Trophoblast cell (in vitro differentiated cells and primary cell): ENCODE measurements around the gene ALB.

ENCODE experiments used
- DNase-seq, 2 donors: peaks; one replicate each; pipeline ENCODE4 v3.0.0-alpha.2; 2016
- H2AFZ ChIP-seq: 2 replicates; pipeline ENCODE4 v1.6.1; 2013; ENCODE audit warnings: low read length, moderate library complexity, mild to moderate bottlenecking; ENCODE audit not compliant: insufficient read depth, poor library complexity
- H2AK5ac ChIP-seq: 2 replicates; pipeline ENCODE4 v1.6.1; 2013; ENCODE audit warnings: mild to moderate bottlenecking, low read length
- H2BK120ac ChIP-seq: 2 replicates; pipeline ENCODE4 v1.6.1; 2013; ENCODE audit warnings: low read length, mild to moderate bottlenecking, moderate library complexity; ENCODE audit not compliant: insufficient read depth, poor library complexity
- H2BK12ac ChIP-seq: 2 replicates; pipeline ENCODE4 v1.6.1; 2013; ENCODE audit warnings: mild to moderate bottlenecking, low read length, moderate library complexity
- H2BK5ac ChIP-seq: 2 replicates; pipeline ENCODE4 v1.6.1; 2013; ENCODE audit warnings: low read length, low read depth, moderate library complexity, mild to moderate bottlenecking; ENCODE audit not compliant: poor library complexity
- H3K14ac ChIP-seq: 2 replicates; pipeline ENCODE4 v1.6.1; 2013; ENCODE audit warnings: mild to moderate bottlenecking, low read length
- H3K18ac ChIP-seq: 2 replicates; pipeline ENCODE4 v1.6.1; 2013; ENCODE audit warnings: mild to moderate bottlenecking, low read length
- H3K23ac ChIP-seq: 2 replicates; pipeline ENCODE4 v1.6.1; 2013; ENCODE audit warnings: low read length
- H3K27ac ChIP-seq: 2 replicates; pipeline ENCODE4 v1.5.1; 2013; ENCODE audit warnings: low read depth, mild to moderate bottlenecking, inconsistent platforms, low read length, moderate library complexity
- H3K27me3 ChIP-seq: 2 replicates; pipeline ENCODE4 v1.6.1; 2013; ENCODE audit warnings: inconsistent platforms, mild to moderate bottlenecking, low read length, moderate library complexity; ENCODE audit not compliant: insufficient read depth
- H3K36me3 ChIP-seq, 2 experiments: 1 replicate in 1 of 2; 2 replicates in 1 of 2; pipeline ENCODE4 v1.6.1; 2013; ENCODE audit warnings: low read length in 2 of 2, mild to moderate bottlenecking in 2 of 2, moderate library complexity in 1 of 2; ENCODE audit not compliant: insufficient read depth in 2 of 2, control insufficient read depth in 1 of 2
- H3K4ac ChIP-seq: 2 replicates; pipeline ENCODE4 v1.6.1; 2013; ENCODE audit warnings: low read depth, mild to moderate bottlenecking, low read length, moderate library complexity
- H3K4me1 ChIP-seq, 2 experiments: 1 replicate in 1 of 2; 2 replicates in 1 of 2; pipeline ENCODE4 v1.6.1; 2013; ENCODE audit warnings: low read length in 2 of 2, mild to moderate bottlenecking in 2 of 2, moderate library complexity in 1 of 2; ENCODE audit not compliant: insufficient read depth in 2 of 2, control insufficient read depth in 1 of 2
- H3K4me2 ChIP-seq: 2 replicates; pipeline ENCODE4 v1.6.1; 2013; ENCODE audit warnings: inconsistent platforms, mild to moderate bottlenecking, low read length, moderate library complexity
- H3K4me3 ChIP-seq: 2 replicates; pipeline ENCODE4 v1.5.1; 2013; ENCODE audit warnings: mild to moderate bottlenecking, low read depth, low read length, inconsistent platforms
- H3K79me1 ChIP-seq: one replicate; pipeline ENCODE4 v1.6.1; 2013; ENCODE audit warnings: low read length
- H3K79me2 ChIP-seq: 2 replicates; pipeline ENCODE4 v1.6.1; 2013; ENCODE audit warnings: low read length, mild to moderate bottlenecking; ENCODE audit not compliant: control insufficient read depth, insufficient read depth, poor library complexity
- H3K9ac ChIP-seq: 2 replicates; pipeline ENCODE4 v1.6.1; 2013; ENCODE audit warnings: mild to moderate bottlenecking, low read length
- H3K9me3 ChIP-seq: 2 replicates; pipeline ENCODE4 v1.6.1; 2013; ENCODE audit warnings: low read depth, mild to moderate bottlenecking, control low read depth, inconsistent platforms, low read length; ENCODE audit not compliant: insufficient read depth
- H4K12ac ChIP-seq: 2 replicates; pipeline ENCODE4 v1.6.1; 2013; ENCODE audit warnings: low read depth, mild to moderate bottlenecking, low read length, moderate library complexity
- H4K8ac ChIP-seq: 2 replicates; pipeline ENCODE4 v1.6.1; 2013; ENCODE audit warnings: low read depth, mild to moderate bottlenecking, low read length, moderate library complexity
- H4K91ac ChIP-seq: one replicate; pipeline ENCODE4 v1.6.1; 2013; ENCODE audit warnings: low read depth, mild to moderate bottlenecking, low read length, moderate library complexity
- WGBS: extraction: QIAGEN DNeasy Blood & Tissue Kit; methylation state at CpG from one replicate; pipeline ENCODE4 v1.1.7; 2013; ENCODE audit warnings: missing lambda C conversion rate; ENCODE audit not compliant: insufficient read length, insufficient coverage; ENCODE audit errors: extremely low coverage; 5-methylcytosine and 5-hydroxymethylcytosine counted together

The ALB gene

GRCh38 chr4:73376251-73376650 is 27.8 kb upstream of the ALB start:
- H3K9me3 ChIP-seq: no peaks in the 10 kb centered on the region
- H2AK5ac ChIP-seq: no peak overlapping the region
- no peak overlapping the region for H3K4me3 ChIP-seq
- no peaks in the 10 kb centered on the region for H3K79me2 ChIP-seq
- H2BK120ac ChIP-seq: no peak overlapping the region
- H2AFZ ChIP-seq: no peak overlapping the region
- no peaks in the 10 kb centered on the region for H3K4me1 ChIP-seq
- no peak overlapping the region for H2BK5ac ChIP-seq
- no peak overlapping the region for H3K27ac ChIP-seq
- no peak overlapping the region for H3K14ac ChIP-seq
- H4K8ac ChIP-seq: no peak overlapping the region
- H4K91ac ChIP-seq: no peak overlapping the region
- no peak overlapping the region for H3K23ac ChIP-seq
- H3K9ac ChIP-seq: no peak overlapping the region
- H3K79me1 ChIP-seq: no peaks in the 10 kb centered on the region
- H3K36me3 ChIP-seq: no peaks in the 10 kb centered on the region
- no peak for DNase-seq
- no peak overlapping the region for H3K4me2 ChIP-seq
- H3K4ac ChIP-seq: no peak overlapping the region
- H2BK12ac ChIP-seq: no peak overlapping the region
- no peak overlapping the region for H4K12ac ChIP-seq
- H3K18ac ChIP-seq: no peak overlapping the region
- H3K27me3 ChIP-seq: no peaks in the 10 kb centered on the region

- no peak overlapping the region for H3K23ac ChIP-seq
- H4K12ac ChIP-seq: no peak overlapping the region
- H3K4me2 ChIP-seq: no peak overlapping the region
- H3K36me3 ChIP-seq: no peaks in the 10 kb centered on the region
- no peak overlapping the region for H4K91ac ChIP-seq
- no peak overlapping the region for H3K18ac ChIP-seq
- no peak overlapping the region for H2BK5ac ChIP-seq
- WGBS: no CpG with 5 or more reads among the region's 4 CpGs
- no peak overlapping the region for H2AFZ ChIP-seq
- H3K14ac ChIP-seq: no peak overlapping the region
- H3K9me3 ChIP-seq: no peaks in the 10 kb centered on the region
- H3K4me3 ChIP-seq: no peak overlapping the region
- no peak overlapping the region for H3K9ac ChIP-seq
- H3K4me1 ChIP-seq: no peaks in the 10 kb centered on the region
- no peak overlapping the region for H2BK12ac ChIP-seq
- no peak overlapping the region for H3K27ac ChIP-seq
- DNase-seq: no peak
- H4K8ac ChIP-seq: no peak overlapping the region
- H2BK120ac ChIP-seq: no peak overlapping the region
- H2AK5ac ChIP-seq: no peak overlapping the region
- no peaks in the 10 kb centered on the region for H3K79me2 ChIP-seq
- no peaks in the 10 kb centered on the region for H3K27me3 ChIP-seq
- no peaks in the 10 kb centered on the region for H3K79me1 ChIP-seq
- H3K4ac ChIP-seq: no peak overlapping the region
Measured at GRCh38 chr4:73376976-73377375, 27.1 kb upstream of the ALB start.

GRCh38 chr4:73378887-73379286 is 25.2 kb upstream of the ALB start:
- no peak overlapping the region for H2BK5ac ChIP-seq
- H3K79me1 ChIP-seq: no peaks in the 10 kb centered on the region
- H3K36me3 ChIP-seq: no peaks in the 10 kb centered on the region
- H2AFZ ChIP-seq: no peak overlapping the region
- H2BK12ac ChIP-seq: no peak overlapping the region
- H3K23ac ChIP-seq: no peak overlapping the region
- no peak for DNase-seq
- no peak overlapping the region for H4K8ac ChIP-seq
- H2AK5ac ChIP-seq: no peak overlapping the region
- no peak overlapping the region for H3K14ac ChIP-seq
- H3K79me2 ChIP-seq: no peaks in the 10 kb centered on the region
- H4K91ac ChIP-seq: no peak overlapping the region
- no peak overlapping the region for H3K9ac ChIP-seq
- no CpG with 5 or more reads among the region's 5 CpGs for WGBS
- no peak overlapping the region for H2BK120ac ChIP-seq
- H3K27ac ChIP-seq: no peak overlapping the region
- H3K18ac ChIP-seq: no peak overlapping the region
- no peak overlapping the region for H4K12ac ChIP-seq
- no peak overlapping the region for H3K4ac ChIP-seq
- H3K9me3 ChIP-seq: no peaks in the 10 kb centered on the region
- H3K27me3 ChIP-seq: no peaks in the 10 kb centered on the region
- no peak overlapping the region for H3K4me2 ChIP-seq
- H3K4me3 ChIP-seq: no peak overlapping the region
- H3K4me1 ChIP-seq: no peaks in the 10 kb centered on the region

GRCh38 chr4:73379946-73380345 is 24.1 kb upstream of the ALB start:
- no peak overlapping the region for H3K27ac ChIP-seq
- H2AK5ac ChIP-seq: no peak overlapping the region
- H3K79me1 ChIP-seq: no peaks in the 10 kb centered on the region
- no peak overlapping the region for H3K9ac ChIP-seq
- H4K12ac ChIP-seq: no peak overlapping the region
- H2BK120ac ChIP-seq: no peak overlapping the region
- no peaks in the 10 kb centered on the region for H3K9me3 ChIP-seq
- no peak overlapping the region for H3K4ac ChIP-seq
- H3K18ac ChIP-seq: no peak overlapping the region
- H3K79me2 ChIP-seq: no peaks in the 10 kb centered on the region
- H3K14ac ChIP-seq: no peak overlapping the region
- no peaks in the 10 kb centered on the region for H3K36me3 ChIP-seq
- H3K4me3 ChIP-seq: no peak overlapping the region
- no peak overlapping the region for H3K4me2 ChIP-seq
- no peak overlapping the region for H2BK12ac ChIP-seq
- no peaks in the 10 kb centered on the region for H3K4me1 ChIP-seq
- no peak overlapping the region for H2AFZ ChIP-seq
- H4K8ac ChIP-seq: no peak overlapping the region
- H2BK5ac ChIP-seq: no peak overlapping the region
- H3K27me3 ChIP-seq: no peaks in the 10 kb centered on the region
- no peak for DNase-seq
- no peak overlapping the region for H3K23ac ChIP-seq
- H4K91ac ChIP-seq: no peak overlapping the region

GRCh38 chr4:73381214-73381613 is 22.9 kb upstream of the ALB start:
- H3K27ac ChIP-seq: no peak overlapping the region
- no peak for DNase-seq
- no peaks in the 10 kb centered on the region for H3K36me3 ChIP-seq
- no peak overlapping the region for H3K4me3 ChIP-seq
- H3K9ac ChIP-seq: no peak overlapping the region
- no peak overlapping the region for H4K12ac ChIP-seq
- no peaks in the 10 kb centered on the region for H3K4me1 ChIP-seq
- no peak overlapping the region for H3K14ac ChIP-seq
- H3K9me3 ChIP-seq: no peaks in the 10 kb centered on the region
- H2AK5ac ChIP-seq: no peak overlapping the region
- WGBS: no CpG with 5 or more reads among the region's 1 CpG
- H2BK120ac ChIP-seq: no peak overlapping the region
- no peak overlapping the region for H3K18ac ChIP-seq
- H2AFZ ChIP-seq: no peak overlapping the region
- H3K23ac ChIP-seq: no peak overlapping the region
- H3K79me2 ChIP-seq: no peaks in the 10 kb centered on the region
- no peak overlapping the region for H3K4me2 ChIP-seq
- no peak overlapping the region for H3K4ac ChIP-seq
- H2BK12ac ChIP-seq: no peak overlapping the region
- H3K27me3 ChIP-seq: no peaks in the 10 kb centered on the region
- no peaks in the 10 kb centered on the region for H3K79me1 ChIP-seq
- H2BK5ac ChIP-seq: no peak overlapping the region
- H4K91ac ChIP-seq: no peak overlapping the region
- no peak overlapping the region for H4K8ac ChIP-seq
